GM12878 (cell line): ENCODE results near the gene MAPK1IP1L. TPM values are rescaled to one million over a fixed set of nuclear protein-coding genes. Genes with fewer than 3 reads are reported as not detected.

Source experiments
- ATAC-seq: fragments of 200-7000 bp; cut with Tn5 transposase; 3 replicates; pipeline ENCODE4 v1.9.1; 2020; ENCODE audit warnings: mild to moderate bottlenecking, moderate library complexity
- BruUV-seq: library from RNA; stranded (reverse); fragments of 400-500 nt; replicated peaks from 2 replicates; lab custom pipeline; 2021; lab: Mats Ljungman, UMichigan
- CTCF ChIA-PET: fragments of 300-600 bp; sonication (Branson Sonifier 250); formaldehyde crosslinking; extraction: SDS; loops from one replicate; lab custom pipeline; 2021; ENCODE audit warnings: inconsistent platforms; lab: Yijun Ruan, JAX
- POLR2A ChIA-PET: fragments of 350-600 bp; formaldehyde crosslinking; extraction: SDS; loops from one replicate; lab custom pipeline; 2021; ENCODE audit warnings: inconsistent platforms; lab: Charles Lee
- RAD21 ChIA-PET: fragments of 300-600 bp; sonication (Branson Sonifier 250); formaldehyde crosslinking; loops from one replicate; lab custom pipeline; 2023; ENCODE audit warnings: antibody characterized with exemption; ENCODE audit not compliant: unreplicated experiment; lab: Charles Lee
- SMC1A ChIA-PET: fragments of 300-600 bp; sonication (Branson Sonifier 250); formaldehyde crosslinking; loops from one replicate; lab custom pipeline; 2023; ENCODE audit not compliant: unreplicated experiment, uncharacterized antibody; lab: Charles Lee
- DNase-seq: peaks from one replicate; pipeline ENCODE4 v3.0.0-alpha.2; 2011; ENCODE audit warnings: low read depth, low spot score
- FAIRE-seq: peaks from 3 replicates; lab custom pipeline; 2011; peaks lifted over from hg19 to GRCh38; lab: Jason Lieb, UNC
- H2AFZ ChIP-seq: 2 replicates; pipeline ENCODE4 v1.6.0; 2011; ENCODE audit warnings: low read depth, low read length, control low read depth; ENCODE audit not compliant: control insufficient read depth
- H3K27ac ChIP-seq: 2 replicates; pipeline ENCODE4 v1.5.1; 2011; ENCODE audit warnings: control low read depth; ENCODE audit not compliant: control insufficient read depth, insufficient read depth
- H3K27me3 ChIP-seq, 2 experiments: replicated peaks in 1 of 2; 2 replicates each; pipeline versions ENCODE4 v1.6.0 to v1.6.1; 2011; ENCODE audit warnings: low read length in 1 of 2; ENCODE audit not compliant: control insufficient read depth in 2 of 2, insufficient read depth in 2 of 2
- H3K36me3 ChIP-seq, 2 experiments: 2 replicates each; pipeline ENCODE4 v1.5.1; 2011; ENCODE audit warnings: low read length in 1 of 2; ENCODE audit not compliant: control insufficient read depth in 2 of 2, insufficient read depth in 2 of 2
- H3K4me1 ChIP-seq: 2 replicates; pipeline ENCODE4 v1.6.1; 2011; ENCODE audit warnings: mild to moderate bottlenecking, low read length, moderate library complexity, mixed read lengths; ENCODE audit not compliant: control insufficient read depth, insufficient read depth
- H3K4me2 ChIP-seq: 2 replicates; pipeline ENCODE4 v1.6.0; 2011; ENCODE audit warnings: control low read depth; ENCODE audit not compliant: control insufficient read depth, insufficient read depth
- H3K4me3 ChIP-seq: fragments of 200-600 bp; sonication (generic); 2 replicates; pipeline ENCODE4 v1.5.1; 2016
- H3K79me2 ChIP-seq: 2 replicates; pipeline ENCODE4 v1.6.0; 2011; ENCODE audit warnings: low read length; ENCODE audit not compliant: control insufficient read depth, insufficient read depth
- H3K9ac ChIP-seq: 2 replicates; pipeline ENCODE4 v1.8.0; 2011; ENCODE audit warnings: low read length, control low read depth, mixed read lengths; ENCODE audit not compliant: control insufficient read depth, insufficient read depth
- H3K9me3 ChIP-seq: replicated peaks from 3 replicates; pipeline ENCODE4 v1.5.1; 2011; ENCODE audit warnings: mild to moderate bottlenecking, low read length; ENCODE audit not compliant: control insufficient read depth, insufficient read depth
- H4K20me1 ChIP-seq: 2 replicates; pipeline ENCODE4 v1.6.0; 2011; ENCODE audit not compliant: control insufficient read depth, insufficient read depth
- ATF7 ChIP-seq: fragments of 450-650 bp; IDR thresholded peaks from 2 replicates; pipeline ENCODE4 v1.6.1; 2016; ENCODE audit warnings: low read depth, mild to moderate bottlenecking
- HSF1 ChIP-seq: fragments of 150-350 bp; IDR thresholded peaks from 2 replicates; pipeline ENCODE4 v1.6.1; 2014; ENCODE audit warnings: mild to moderate bottlenecking, low read depth, low read length
- IRF4 ChIP-seq: IDR thresholded peaks from 2 replicates; pipeline ENCODE4 v1.6.1; 2011; ENCODE audit warnings: low read depth, low read length
- JUNB ChIP-seq: IDR thresholded peaks from 2 replicates; pipeline ENCODE4 v1.6.1; 2016; ENCODE audit warnings: antibody characterized with exemption, mild to moderate bottlenecking
- MEF2B ChIP-seq: fragments of 450-650 bp; IDR thresholded peaks from 2 replicates; pipeline ENCODE4 v1.6.1; 2018; ENCODE audit warnings: mild to moderate bottlenecking, moderate library complexity; ENCODE audit not compliant: partially characterized antibody, poor library complexity, severe bottlenecking
- MTA2 ChIP-seq: fragments of 450-650 bp; IDR thresholded peaks from 2 replicates; pipeline ENCODE4 v1.6.1; 2016; ENCODE audit warnings: low read depth, mild to moderate bottlenecking, moderate library complexity
- MYB ChIP-seq: fragments of 150-350 bp; IDR thresholded peaks from 2 replicates; pipeline ENCODE4 v1.6.1; 2014; ENCODE audit warnings: mild to moderate bottlenecking, low read depth, low read length, borderline replicate concordance
- POLR2AphosphoS5 ChIP-seq: IDR thresholded peaks from 2 replicates; pipeline ENCODE4 v1.6.1; 2011; ENCODE audit warnings: mild to moderate bottlenecking, low read length, inconsistent platforms
- PRDM15 ChIP-seq: fragments of 450-650 bp; formaldehyde crosslinking; IDR thresholded peaks from 2 replicates; pipeline ENCODE4 v1.4.0; 2020; ENCODE audit warnings: mild to moderate bottlenecking, moderate library complexity
- TBL1XR1 ChIP-seq: IDR thresholded peaks from 2 replicates; pipeline ENCODE4 v1.6.1; 2012; ENCODE audit warnings: low read depth, low read length, improper control_type of control experiment
- ZNF24 ChIP-seq: fragments of 450-650 bp; IDR thresholded peaks from 2 replicates; pipeline ENCODE4 v1.6.1; 2017; ENCODE audit warnings: antibody characterized with exemption, mild to moderate bottlenecking
- ZNF687 ChIP-seq: fragments of 450-650 bp; IDR thresholded peaks from 2 replicates; pipeline ENCODE4 v1.6.1; 2017; ENCODE audit warnings: mild to moderate bottlenecking, moderate library complexity
- WGBS: methylation state at CpG from one replicate; pipeline ENCODE4 v1.1.6; 2016; ENCODE audit warnings: low lambda C conversion rate; ENCODE audit not compliant: insufficient replicate concordance, insufficient coverage; ENCODE audit errors: missing lambda C conversion rate; 5-methylcytosine and 5-hydroxymethylcytosine counted together
- in situ Hi-C: fragments of 300-500 bp; cut with MboI; formaldehyde crosslinking; loops from 9 replicates; pipeline ENCODE4 v1.14.3; 2018; ENCODE audit warnings: mixed read lengths
- intact Hi-C: fragments of 100-400 bp; cut with micrococcal nuclease; formaldehyde crosslinking; loops from one replicate; pipeline ENCODE4 v1.14.2; 2022; ENCODE audit not compliant: unreplicated experiment
- polyA plus RNA-seq, 11 experiments: library from polyadenylated mRNA; depleted of rRNA in 4 of 11; unstranded in 6 of 11; stranded (reverse) in 5 of 11; fragments of >200 nt; fragmentation: Nextera tagmentation in 4 of 11; fragmentation: Illumina TruSeq in 1 of 11; extraction: Ambion mirVana in 4 of 11; extraction: Trizol in 1 of 11; gene quantifications; 1 replicate in 1 of 11; 2 replicates in 10 of 11; pipeline versions ENCODE4 v1.2.1 to v1.2.3, GENCODE V29; 2011 to 2016; ENCODE audit warnings: inconsistent platforms in 2 of 11, missing spikeins in 2 of 11, low read depth in 1 of 11
- total RNA-seq, 4 experiments: library from RNA; depleted of rRNA in 3 of 4; stranded (reverse); fragments of >200 nt in 3 of 4; fragmentation: Illumina TruSeq in 1 of 4; extraction: Trizol in 1 of 4; gene quantifications; 2 replicates each; pipeline versions ENCODE4 v1.2.1 to v1.2.3, GENCODE V29; 2013 to 2021

MAPK1IP1L gene
- total and polyA plus RNA-seq, 10 of the 15 experiments (the other 5 are each of a cell fraction or from before 2014, with no cell fraction given) = 44.6 to 117 (median 73.0) TPM

GRCh38 chr14:55071870-55072640, 20.6 kb downstream of the MAPK1IP1L start:
- Histone ChIP-seq H3K36me3 (peaks cover 0 to 5% of the 10 kb centered on the region in 2 experiments; a peak in 1 of 4 replicates), H3K79me2 (no peaks in the 10 kb centered on the region), H3K27me3 (no peaks in the 10 kb centered on the region), H3K4me2 (peak overlapping the region; percentile 81), H2AFZ (peak overlapping the region; percentile 31), H4K20me1 (no peaks in the 10 kb centered on the region), H3K4me3 (0 out of 2 replicates have a peak overlapping the region, but pooled peaks have one; percentile 28), H3K27ac (peak overlapping the region; percentile 82), H3K9ac (peak overlapping the region; percentile 63), H3K4me1 (peaks cover 54% of the 10 kb centered on the region), H3K9me3 (no peaks in the 10 kb centered on the region)
- RAD21 ChIA-PET = interaction anchor here (0.6 to 3.8 kb wide), 20 partner anchors 8 to 190 kb away, joined by 3 to 49 read pairs (median 5); partner anchors contain the start of genes MAPK1IP1L, SOCS4 and WDHD1
- 3% methylated on average over 10 of the region's 10 CpGs for WGBS
- no peak for FAIRE-seq
- peak; percentile 92 for DNase-seq
- CTCF ChIA-PET = interaction anchor here (0.6 to 3.8 kb wide), 16 partner anchors 13 to 360 kb away, joined by 3 to 30 read pairs (median 6); partner anchors contain the start of gene MAPK1IP1L
- intact Hi-C loops (no loop called here), in situ Hi-C loops (no loop called here)
- POLR2A ChIA-PET = interaction anchor here (0.6 to 3.6 kb wide), 19 partner anchors 12 to 261 kb away, joined by 3 to 48 read pairs (median 5); partner anchors contain the start of genes MAPK1IP1L, SOCS4 and WDHD1
- peak; percentile 76 for ATAC-seq
- SMC1A ChIA-PET = interaction anchor here (0.6 to 7.0 kb wide), 33 partner anchors 9 to 562 kb away, joined by 3 to 98 read pairs (median 4); partner anchors contain the start of genes CGRRF1, DLGAP5 and MAPK1IP1L
- TSS peak; percentile 93 for BruUV-seq
- TF ChIP-seq POLR2AphosphoS5 = peak; percentile 81
- no peak for TF ChIP-seq HSF1
- 0 out of 2 replicates have a peak, but pooled peaks have one; percentile 31 for TF ChIP-seq PRDM15 (CRISPR knock-in tag)
- TF ChIP-seq ATF7 = peak; percentile 70
- TF ChIP-seq MYB = peak; percentile 42; the same call in 1 of the 2 replicates
- TF ChIP-seq ZNF687 = peak; percentile 88
- 0 out of 2 replicates have a peak, but pooled peaks have one; percentile 12 for TF ChIP-seq TBL1XR1
- 0 out of 2 replicates have a peak, but pooled peaks have one; percentile 25 for TF ChIP-seq ZNF24
- TF ChIP-seq MEF2B = peak; percentile 63
- TF ChIP-seq JUNB = peak; percentile 40; the same call in 1 of the 2 replicates
- peak; percentile 85 for TF ChIP-seq MTA2
- no peak for TF ChIP-seq IRF4
